ENCODE measurements around the gene ARMC10. TPM values are rescaled to one million over a fixed set of nuclear protein-coding genes. Genes with fewer than 3 reads are reported as not detected.

The ARMC10 gene
- total RNA-seq, 1 experiment from 2014 or later = 28.9 TPM

- peak overlapping the region; percentile 99 for H3K4me3 Mint-ChIP-seq (ENCODE audit: unreplicated experiment)
- Histone ChIP-seq H3K27me3 (replicated peaks; ENCODE audit: control insufficient read depth, insufficient read depth, low read length) (no peaks in the 10 kb centered on the region), H3K9me3 (no peaks in the 10 kb centered on the region), H3K4me1 (peaks cover 31% of the 10 kb centered on the region), H3K4me3 (ENCODE audit: low read depth, low read length) (peak overlapping the region; percentile 76), H3K36me3 (ENCODE audit: control insufficient read depth, insufficient read depth, low read length) (no peaks in the 10 kb centered on the region)
- no peak for DNase-seq
- H3K27ac Mint-ChIP-seq (ENCODE audit: unreplicated experiment) = peak overlapping the region; percentile 97
- peaks cover 26% of the 10 kb centered on the region for H3K4me1 Mint-ChIP-seq (ENCODE audit: low read depth, unreplicated experiment)
- CTCF ChIA-PET = interaction anchor here (0.6 to 1.0 kb wide), 2 partner anchors 73 to 167 kb away, joined by 3 to 4 read pairs; partner anchors contain the start of genes ARMC10 and FBXL13
- H3K36me3 Mint-ChIP-seq (ENCODE audit: insufficient read depth, unreplicated experiment) = peaks cover 30% of the 10 kb centered on the region
- POLR2A ChIA-PET = interaction anchor here (0.5 to 1.8 kb wide), 2 partner anchors 73 to 390 kb away, joined by 5 to 21 read pairs; partner anchors contain the start of genes ARMC10 and FBXL13
- H3K9me3 Mint-ChIP-seq (ENCODE audit: unreplicated experiment) = no peaks in the 10 kb centered on the region
- intact Hi-C loops (cut with micrococcal nuclease; ENCODE audit: unreplicated experiment) = loop anchor here (5.0 kb wide), 1 partner anchor 71 kb away; the partner anchor contains the start of gene ARMC10
- TF ChIP-seq CTCF (IDR thresholded peaks at IDR 0.05; ENCODE audit: insufficient read depth in 1 of 2, low read depth in 1 of 2, low read length in 1 of 2, severe bottlenecking in 1 of 2, unreplicated experiment in 1 of 2) = no peak
- H3K27me3 Mint-ChIP-seq (ENCODE audit: insufficient read depth, unreplicated experiment) = no peaks in the 10 kb centered on the region
- TSS peak; percentile 29 for BruUV-seq (replicated peaks)
Measured at GRCh38 chr7:103148131-103148993, 73.4 kb downstream of the ARMC10 start.

Other genes with a start within 250 kb of the ARMC10 start
- 0.39 TPM in 1 of 2 replicates, not detected in the other for gene LRRC17, start 162.1 kb upstream of the ARMC10 start, total RNA-seq (2022)
- gene FBXL13, start 344 bp upstream of the ARMC10 start, total RNA-seq (2022) = 0.37 and 0.43 TPM in 2 replicates
- 16.9 and 18.9 TPM in 2 replicates for gene NAPEPLD, start 74.0 kb downstream of the ARMC10 start, total RNA-seq (2022)
- 77.6 and 90.9 TPM in 2 replicates for gene PMPCB, start 222.3 kb downstream of the ARMC10 start, total RNA-seq (2022)

Measured in Caco-2 (cell line).